Astrocyte (in vitro differentiated cells and primary cell): ENCODE measurements around the gene C1QTNF5.

Experiments used
- CTCF ChIP-seq: IDR thresholded peaks from 2 replicates; pipeline ENCODE4 v1.5.1; 2011; ENCODE audit warnings: low read depth, mild to moderate bottlenecking, inconsistent platforms, low read length, moderate library complexity; ENCODE audit not compliant: insufficient read depth
- EZH2 ChIP-seq: IDR thresholded peaks from 2 replicates; pipeline ENCODE4 v1.6.1; 2012; ENCODE audit warnings: mild to moderate bottlenecking, low read length, inconsistent platforms; ENCODE audit not compliant: insufficient read depth

- TF ChIP-seq CTCF (no peak), EZH2 (no peak)
These were observed 6.6 kb upstream of the C1QTNF5 start for GRCh38 chr11:119347242-119347641.
